Measurements from ENCODE around the gene RPS24.
"Not testable (repeated sequence)": the region's sequence is repeated elsewhere in the genome, so short reads cannot be mapped to it uniquely, and the experiment has no call there.

Gene RPS24

GRCh38 chr10:78058562-78058961 lies 24.9 kb downstream of the RPS24 start:
- DNase-seq = no peak

- DNase-seq = no peak
These were observed 26.4 kb downstream of the RPS24 start for GRCh38 chr10:78059906-78060702.

GRCh38 chr10:78062296-78062695 lies 28.6 kb downstream of the RPS24 start:
- DNase-seq = no peak

GRCh38 chr10:78063236-78063635 lies 29.6 kb downstream of the RPS24 start:
- DNase-seq = no peak

- not testable (repeated sequence) for DNase-seq
These were observed 31.3 kb downstream of the RPS24 start for GRCh38 chr10:78064919-78065318.

GRCh38 chr10:78065611-78066010 lies 31.9 kb downstream of the RPS24 start:
- DNase-seq = no peak

GRCh38 chr10:78066012-78066411 lies 32.3 kb downstream of the RPS24 start:
- no peak for DNase-seq

- no peak for DNase-seq
These were observed 33.2 kb downstream of the RPS24 start for GRCh38 chr10:78066728-78067430.

- no peak for DNase-seq
These were observed 35.5 kb downstream of the RPS24 start for GRCh38 chr10:78069151-78069550.

GRCh38 chr10:78070064-78070463 lies 36.4 kb downstream of the RPS24 start:
- not testable (repeated sequence) for DNase-seq

GRCh38 chr10:78070726-78071125 lies 37.1 kb downstream of the RPS24 start:
- no peak for DNase-seq

GRCh38 chr10:78071140-78071856 lies 37.6 kb downstream of the RPS24 start:
- no peak for DNase-seq

- no peak for DNase-seq
These were observed 38.2 kb downstream of the RPS24 start for GRCh38 chr10:78071857-78072179.

GRCh38 chr10:78072504-78072903 lies 38.8 kb downstream of the RPS24 start:
- no peak for DNase-seq

GRCh38 chr10:78075806-78076205 lies 42.1 kb downstream of the RPS24 start:
- not testable (repeated sequence) for DNase-seq

GRCh38 chr10:78078539-78079330 lies 45.1 kb downstream of the RPS24 start:
- DNase-seq = no peak

- DNase-seq = no peak
These were observed 45.7 kb downstream of the RPS24 start for GRCh38 chr10:78079411-78079810.

- no peak for DNase-seq
These were observed 47.6 kb downstream of the RPS24 start for GRCh38 chr10:78081292-78081691.

GRCh38 chr10:78082636-78083035 lies 49.0 kb downstream of the RPS24 start:
- no peak for DNase-seq

Measured in NCI-H226 (cell line).